HG02798 (cell line): Measurements from ENCODE around the gene ARR3.
"Not testable (repeated sequence)": the region's sequence is repeated elsewhere in the genome, so short reads cannot be mapped to it uniquely, and the experiment has no call there.

Experiments used
- ATAC-seq: cut with Tn5 transposase; IDR thresholded peaks from one replicate; pipeline ENCODE4 v1.9.1; 2021; ENCODE audit warnings: mild to moderate bottlenecking; ENCODE audit not compliant: unreplicated experiment, poor library complexity

ARR3 gene

GRCh38 chrX:70268034-70268433 lies at the start of gene ARR3:
Gene ARR3, plus strand, starts transcription at chrX:70268334. Its CDS starts 1,052 bp downstream, at chrX:70269386.
- ATAC-seq = no peak

- ATAC-seq = no peak
Observed at GRCh38 chrX:70219938-70220764, 48.0 kb upstream of the ARR3 start.

GRCh38 chrX:70226048-70226447 lies 42.1 kb upstream of the ARR3 start:
- no peak for ATAC-seq

- ATAC-seq = no peak
Observed at GRCh38 chrX:70226687-70227086, 41.4 kb upstream of the ARR3 start.

- no peak for ATAC-seq
Observed at GRCh38 chrX:70231666-70232065, 36.5 kb upstream of the ARR3 start.

- ATAC-seq = no peak
Observed at GRCh38 chrX:70234355-70234754, 33.8 kb upstream of the ARR3 start, which contains the start of gene AWAT1. Gene AWAT1, plus strand, starts transcription at chrX:70234655. Its CDS starts 41 bp downstream, at chrX:70234696.

- no peak for ATAC-seq
Observed at GRCh38 chrX:70240751-70241150, 27.4 kb upstream of the ARR3 start.

GRCh38 chrX:70241501-70241900 lies 26.6 kb upstream of the ARR3 start:
- no peak for ATAC-seq

- not testable (repeated sequence) for ATAC-seq
Observed at GRCh38 chrX:70243601-70244000, 24.5 kb upstream of the ARR3 start.

GRCh38 chrX:70244881-70245280 lies 23.3 kb upstream of the ARR3 start:
- ATAC-seq = no peak

GRCh38 chrX:70247252-70247651 lies 20.9 kb upstream of the ARR3 start:
- no peak for ATAC-seq

GRCh38 chrX:70252491-70252890 lies 15.6 kb upstream of the ARR3 start:
- ATAC-seq = no peak

GRCh38 chrX:70253377-70254062 lies 14.6 kb upstream of the ARR3 start:
- ATAC-seq = no peak

- no peak for ATAC-seq
Observed at GRCh38 chrX:70254063-70254400, 14.1 kb upstream of the ARR3 start.

GRCh38 chrX:70254909-70255308 lies 13.2 kb upstream of the ARR3 start:
- ATAC-seq = no peak

- no peak for ATAC-seq
Observed at GRCh38 chrX:70255452-70255851, 12.7 kb upstream of the ARR3 start.

GRCh38 chrX:70257423-70258288 lies 10.5 kb upstream of the ARR3 start:
- no peak for ATAC-seq

GRCh38 chrX:70260104-70260503 lies 8.0 kb upstream of the ARR3 start, which contains the start of gene P2RY4:
Gene P2RY4, minus strand, starts transcription at chrX:70260204. Its CDS starts 580 bp downstream, at chrX:70259624.
- no peak for ATAC-seq

GRCh38 chrX:70262952-70263567 lies 5.1 kb upstream of the ARR3 start:
- ATAC-seq = peak; percentile 64

GRCh38 chrX:70264784-70265183 lies 3.4 kb upstream of the ARR3 start:
- ATAC-seq = no peak
